GM18870 (cell line): ENCODE measurements around the gene ELMOD3.
"Not testable (repeated sequence)": the region's sequence is repeated elsewhere in the genome, so short reads cannot be mapped to it uniquely, and the experiment has no call there.

Source experiments
- ATAC-seq: cut with Tn5 transposase; IDR thresholded peaks from one replicate; pipeline ENCODE4 v1.9.1; 2021; ENCODE audit warnings: moderate library complexity; ENCODE audit not compliant: unreplicated experiment

ELMOD3 gene

GRCh38 chr2:85439569-85439968, 85.0 kb downstream of the ELMOD3 start:
- ATAC-seq, result not testable (repeated sequence)

- ATAC-seq, result no peak
Observed at GRCh38 chr2:85439986-85440385, 85.4 kb downstream of the ELMOD3 start.

GRCh38 chr2:85440729-85441128, 86.2 kb downstream of the ELMOD3 start:
- ATAC-seq, result no peak
